RPMI8226 (cell line): ENCODE results near the gene ENPP3.

ENCODE experiments used
- DNase-seq: peaks from one replicate; pipeline ENCODE4 v3.0.0-alpha.2; 2015

Gene ENPP3

DNA sequence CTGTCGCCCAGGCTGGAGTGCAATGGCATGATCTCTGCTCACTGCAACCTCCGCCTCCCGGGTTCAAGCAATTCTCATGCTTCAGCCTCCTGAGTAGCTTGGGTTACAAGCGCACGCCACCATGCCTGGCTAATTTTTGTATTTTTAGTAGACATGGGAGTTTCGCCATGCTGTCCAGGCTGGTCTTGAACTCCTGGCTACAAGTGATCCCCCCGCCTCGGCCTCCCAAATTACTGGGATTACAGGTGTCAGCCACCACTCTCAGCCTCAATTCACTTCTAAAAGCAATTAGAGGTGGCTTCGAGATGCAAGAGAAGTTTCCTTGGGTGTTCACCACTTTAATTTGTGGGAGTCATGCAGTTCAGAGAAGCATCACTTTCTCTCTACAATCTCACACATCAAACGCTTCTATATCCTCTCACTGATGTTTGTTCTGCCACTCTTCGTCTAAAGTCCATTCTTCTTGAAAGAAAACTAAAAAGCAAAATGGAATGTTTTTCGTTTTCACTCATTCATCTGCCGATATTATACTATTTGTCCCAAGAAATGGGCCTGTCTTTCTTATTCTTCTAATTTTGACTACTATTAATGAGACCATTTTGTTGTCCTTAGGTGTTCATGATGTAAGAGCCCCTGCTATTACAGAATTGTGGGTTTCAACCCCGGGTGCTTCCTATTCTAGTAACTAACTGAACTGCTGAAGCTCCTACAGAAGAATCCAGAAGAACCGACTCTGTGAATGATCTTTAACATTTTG lies 132.5 kb downstream of the ENPP3 start:
- no peak for DNase-seq

DNA sequence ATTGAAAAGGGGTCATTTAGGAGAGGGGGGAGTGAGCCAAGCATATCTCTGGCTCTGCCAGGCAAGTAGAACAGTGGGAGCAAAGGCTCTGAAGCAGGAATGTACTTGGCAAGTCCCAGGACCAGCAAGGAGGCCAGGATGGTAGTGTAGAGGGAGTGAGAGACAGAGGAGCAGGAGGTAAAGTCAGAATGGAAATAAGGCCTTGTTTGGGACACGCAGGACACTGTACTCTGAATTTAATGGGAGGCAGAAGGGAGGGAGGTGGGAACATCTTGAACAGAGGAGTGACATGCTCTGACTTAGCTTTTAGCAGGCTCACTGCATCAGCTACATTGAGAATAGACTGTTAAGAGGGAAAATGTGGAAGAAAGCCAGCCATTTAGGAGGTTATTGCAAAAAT lies 133.7 kb downstream of the ENPP3 start:
- DNase-seq: no peak

DNA sequence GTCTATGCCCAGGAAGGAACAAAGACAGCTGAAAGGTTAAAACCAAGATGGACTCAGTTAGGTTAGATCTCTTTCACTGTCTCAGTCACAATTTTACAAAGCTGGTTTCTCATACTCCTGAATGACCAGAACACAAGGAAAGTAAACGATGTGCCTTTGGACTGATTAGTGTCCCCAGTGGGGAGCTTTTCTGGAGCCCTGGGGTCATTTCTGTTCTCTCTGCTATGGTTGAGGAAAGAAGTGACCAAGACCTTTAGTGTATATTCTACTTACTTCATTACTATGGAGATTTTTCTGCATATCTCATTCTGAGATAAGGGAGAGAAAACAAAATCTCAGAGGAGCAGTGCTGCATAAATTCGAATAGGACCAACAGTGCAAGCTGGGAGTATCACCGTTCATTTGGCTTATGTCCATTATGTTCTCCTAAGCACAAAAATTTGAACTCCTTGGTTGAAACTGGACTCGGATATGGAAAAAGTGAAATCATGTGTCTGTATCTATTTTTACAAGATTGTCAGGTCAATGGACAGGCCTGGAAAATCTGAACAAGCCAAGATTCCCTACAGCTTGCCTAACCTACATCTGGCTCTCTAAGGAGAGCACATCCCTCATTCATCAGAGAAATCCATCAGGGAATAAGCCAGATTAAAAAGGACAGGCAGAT lies 136.3 kb downstream of the ENPP3 start:
- DNase-seq: no peak

DNA sequence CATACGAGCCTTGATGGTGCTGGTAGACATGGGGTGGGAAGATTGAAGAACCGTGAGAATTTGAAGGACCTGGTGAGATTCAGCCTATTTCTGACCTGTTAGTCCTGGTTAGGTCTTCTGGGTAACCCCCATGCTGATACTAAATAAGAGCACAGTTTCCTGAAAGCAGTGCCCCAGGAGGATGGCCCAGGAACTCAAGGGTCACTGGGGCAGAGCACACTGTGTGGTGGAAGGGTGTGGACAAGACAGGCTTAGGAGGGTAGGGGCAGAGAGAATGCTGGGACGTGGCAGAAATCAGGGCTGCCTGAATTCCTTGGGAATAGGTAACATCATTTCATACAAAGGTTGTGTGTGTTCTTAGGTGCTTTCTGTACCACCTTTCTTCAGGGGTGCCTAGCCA lies 138.8 kb downstream of the ENPP3 start:
- DNase-seq: no peak

DNA sequence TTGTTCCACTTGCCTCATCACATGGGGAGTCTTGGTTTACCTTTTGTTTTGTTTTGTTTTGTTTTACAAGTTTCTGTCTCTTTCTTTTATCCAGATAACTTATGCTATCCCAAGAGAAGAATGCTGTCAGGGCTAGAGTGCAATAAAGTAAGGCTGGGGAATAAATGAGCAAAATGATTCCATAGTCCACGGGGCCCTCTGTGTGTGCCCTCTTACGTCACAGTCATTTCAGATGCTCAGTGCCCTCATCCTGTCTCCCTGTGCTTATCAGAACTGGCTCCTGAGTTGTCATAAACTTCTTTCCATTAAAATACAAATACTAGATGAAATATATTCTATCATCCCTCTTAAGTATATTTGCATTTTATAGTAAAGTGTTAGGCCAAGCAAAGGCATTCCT lies 139.9 kb downstream of the ENPP3 start:
- no peak for DNase-seq

DNA sequence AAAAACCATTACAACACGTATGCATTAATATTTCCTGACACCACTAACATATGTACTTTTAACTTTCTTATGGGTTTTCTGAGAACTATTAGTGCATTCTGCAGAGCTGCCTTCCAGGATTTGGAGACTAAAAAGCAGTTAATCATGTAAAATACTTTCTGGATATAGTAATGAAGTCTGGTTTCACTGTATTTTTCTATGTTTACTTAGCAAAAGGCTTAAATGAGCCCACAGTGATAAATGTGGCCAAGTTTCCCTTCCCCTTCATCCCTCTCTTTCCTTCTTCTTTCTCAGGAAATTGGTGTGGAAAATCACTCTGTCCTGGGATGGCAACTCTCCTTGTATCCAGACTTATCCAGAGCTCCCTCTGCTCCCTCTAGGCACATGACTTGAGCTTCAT lies 141.1 kb downstream of the ENPP3 start:
- DNase-seq: no peak

DNA sequence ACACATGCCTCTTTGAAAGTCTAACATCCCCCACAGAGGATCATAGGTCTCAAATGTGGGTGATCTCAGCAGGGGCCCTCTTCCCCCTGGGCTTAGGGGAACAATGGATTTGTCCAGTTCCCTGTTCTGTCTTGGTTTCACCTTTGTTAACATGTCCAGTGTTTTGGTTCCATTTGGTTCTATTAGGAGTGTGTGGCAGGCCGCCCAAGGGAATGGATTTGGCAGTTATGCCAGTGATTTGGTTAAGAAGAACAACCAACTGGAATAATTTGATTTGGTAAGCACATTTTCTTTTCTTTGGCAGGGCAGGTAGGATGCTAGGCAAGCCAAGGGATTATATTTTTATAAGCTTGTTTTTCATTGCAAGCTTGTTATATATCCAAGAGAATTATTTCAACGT lies 142.2 kb downstream of the ENPP3 start:
- no peak for DNase-seq

DNA sequence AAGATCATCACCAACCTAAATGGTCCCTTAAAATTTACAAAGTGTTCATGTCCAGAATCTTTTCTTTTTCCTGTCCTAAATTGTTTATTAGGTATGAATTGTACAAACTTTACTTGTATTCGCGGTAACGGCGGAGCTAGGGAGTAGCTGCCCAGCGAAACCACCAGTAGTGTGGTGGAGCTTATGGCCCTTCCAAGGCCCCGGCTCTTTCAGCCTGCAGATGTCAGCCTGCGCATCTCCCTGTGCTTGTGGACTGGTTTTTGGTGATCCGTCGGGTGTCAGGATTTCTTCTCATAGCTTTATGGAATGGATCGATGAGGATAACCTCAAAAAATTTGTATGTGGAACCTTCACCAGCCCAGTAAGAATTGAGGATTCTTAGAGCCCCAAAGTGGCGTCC lies 143.5 kb downstream of the ENPP3 start:
- DNase-seq: no peak

DNA sequence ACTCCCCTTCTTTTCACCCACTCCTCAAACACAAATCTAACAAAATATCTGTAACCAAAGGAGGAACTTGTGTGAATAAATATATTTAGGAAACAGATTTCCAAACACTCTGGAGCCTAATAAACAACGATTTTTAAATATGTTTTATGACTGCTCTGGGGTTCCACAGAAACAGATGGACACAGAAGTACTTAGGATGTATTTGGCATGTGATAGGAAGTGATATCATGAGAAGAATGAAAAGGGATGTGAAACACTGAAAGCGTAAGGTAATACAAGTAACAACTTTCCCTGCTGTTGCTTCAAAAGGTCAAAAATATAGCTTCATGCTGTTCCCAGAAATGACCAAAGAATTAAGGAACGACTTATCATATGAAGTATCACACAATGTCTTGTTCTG lies 144.6 kb downstream of the ENPP3 start:
- no peak for DNase-seq

DNA sequence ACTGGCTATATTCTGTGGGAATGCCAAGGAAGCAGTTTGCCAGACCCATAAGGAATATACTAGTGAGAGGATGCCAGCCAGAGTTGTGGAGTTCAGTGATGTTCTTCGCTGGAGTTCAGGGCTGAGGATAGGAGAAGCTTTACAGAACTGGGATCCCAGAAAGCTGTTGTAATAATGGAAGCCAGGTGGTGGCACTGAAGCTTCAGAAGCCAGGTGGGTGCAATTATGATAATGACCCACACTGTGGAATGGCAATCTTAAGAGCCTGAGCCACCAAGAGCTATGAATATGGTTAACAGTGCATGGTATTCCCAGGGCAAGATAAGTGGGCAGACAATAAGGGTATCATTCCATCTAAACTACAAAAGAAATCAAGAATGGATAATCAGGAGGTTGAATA lies 145.7 kb downstream of the ENPP3 start:
- DNase-seq: no peak

DNA sequence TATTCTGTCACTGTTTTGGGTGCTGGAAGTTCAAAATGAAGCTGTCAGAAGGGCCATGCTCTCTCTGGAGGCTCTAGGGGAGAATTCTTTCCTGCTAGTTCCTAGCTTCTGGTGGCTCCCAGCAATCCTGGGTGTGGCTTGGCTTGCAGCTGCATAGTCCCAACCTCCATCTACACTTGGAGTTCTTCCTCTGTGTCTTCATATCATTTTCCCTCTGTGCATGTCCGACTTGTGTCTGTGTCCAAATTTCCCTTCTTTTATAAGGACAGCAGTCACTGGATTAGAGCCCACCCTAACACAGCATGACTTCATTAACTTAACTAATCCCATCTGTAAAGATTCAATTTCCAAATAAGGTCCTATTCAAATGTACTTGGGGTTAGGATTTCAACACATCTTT lies 147.5 kb downstream of the ENPP3 start:
- DNase-seq: no peak

DNA sequence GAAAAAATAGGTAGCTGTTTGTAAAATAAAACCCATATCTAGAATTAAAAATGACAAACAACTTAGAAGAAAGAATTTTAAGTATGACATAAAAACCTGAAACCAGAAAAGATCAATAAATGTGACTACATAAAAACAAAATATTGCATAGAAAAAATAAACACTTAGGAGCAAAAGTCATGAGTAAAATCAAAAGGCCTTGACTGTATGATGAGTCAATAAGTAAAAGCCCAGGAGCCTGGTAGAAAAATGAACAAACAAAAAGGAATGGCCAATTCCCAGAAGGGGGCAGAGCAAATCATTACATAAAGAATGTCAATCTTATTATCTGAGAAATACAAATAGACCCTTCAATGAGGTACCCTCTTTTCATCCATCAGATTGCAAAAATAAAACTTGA lies 150.0 kb downstream of the ENPP3 start:
- DNase-seq: no peak

DNA sequence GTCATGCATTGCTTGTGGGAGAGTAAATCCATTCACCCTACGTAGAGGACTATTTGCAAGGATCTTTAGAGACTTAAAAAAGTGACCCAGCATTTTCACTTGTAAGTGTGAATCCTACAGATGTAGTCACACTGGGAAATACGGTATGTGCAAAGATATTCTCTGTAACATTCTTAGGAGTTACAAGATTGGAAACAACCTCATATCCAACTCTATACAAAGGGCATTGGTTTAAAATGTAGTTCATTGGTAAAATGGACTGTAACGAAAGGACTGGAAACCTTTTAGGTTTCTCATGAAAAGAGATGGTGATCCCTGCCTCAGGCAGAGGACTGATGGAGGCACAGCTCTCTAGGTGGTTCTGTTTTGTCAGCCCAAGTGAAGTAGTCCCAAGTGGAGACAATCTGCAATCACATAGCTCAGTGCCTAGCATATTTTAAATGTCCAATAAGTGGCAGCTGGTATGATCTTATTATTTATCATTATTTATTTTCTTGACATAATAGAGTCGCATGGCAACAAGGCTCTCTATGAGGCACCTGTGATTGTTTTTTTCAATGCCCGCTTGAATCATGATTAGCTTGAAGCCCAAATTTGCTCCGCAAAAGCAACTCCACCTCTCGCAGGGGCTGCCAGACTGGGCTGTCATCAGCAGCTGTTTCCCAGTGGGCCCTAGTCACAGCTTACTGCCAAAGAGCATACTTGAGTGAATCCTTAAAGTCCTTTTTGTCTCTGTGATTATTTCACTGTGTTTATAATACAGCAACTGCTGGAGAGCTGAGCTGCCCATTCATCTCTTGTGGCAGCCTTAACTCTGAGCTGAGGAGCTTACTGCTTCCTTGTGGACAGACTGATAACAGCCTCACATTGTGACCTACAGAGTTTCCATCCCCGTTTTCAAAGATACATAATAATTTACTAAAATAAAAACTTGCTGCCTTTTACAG lies 150.9 kb downstream of the ENPP3 start:
- no peak for DNase-seq

DNA sequence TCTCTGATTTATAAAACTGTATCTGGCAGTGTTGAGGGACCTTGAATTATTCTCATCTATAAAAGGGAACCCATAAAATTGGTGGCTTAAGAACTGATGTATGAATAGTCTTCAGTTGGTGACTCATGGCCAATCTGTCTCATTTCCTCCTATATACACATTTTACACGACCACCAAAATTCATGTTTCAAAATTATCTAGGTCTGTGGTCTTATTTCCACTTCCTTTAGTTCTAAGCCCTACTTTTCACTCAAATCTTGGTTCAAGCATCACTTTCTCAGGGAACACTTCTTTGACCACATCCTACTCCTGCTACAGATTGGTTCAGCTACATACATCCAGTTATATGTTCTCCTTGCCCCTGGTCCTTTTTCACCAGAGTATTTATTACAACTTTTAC lies 152.1 kb downstream of the ENPP3 start:
- DNase-seq: no peak

DNA sequence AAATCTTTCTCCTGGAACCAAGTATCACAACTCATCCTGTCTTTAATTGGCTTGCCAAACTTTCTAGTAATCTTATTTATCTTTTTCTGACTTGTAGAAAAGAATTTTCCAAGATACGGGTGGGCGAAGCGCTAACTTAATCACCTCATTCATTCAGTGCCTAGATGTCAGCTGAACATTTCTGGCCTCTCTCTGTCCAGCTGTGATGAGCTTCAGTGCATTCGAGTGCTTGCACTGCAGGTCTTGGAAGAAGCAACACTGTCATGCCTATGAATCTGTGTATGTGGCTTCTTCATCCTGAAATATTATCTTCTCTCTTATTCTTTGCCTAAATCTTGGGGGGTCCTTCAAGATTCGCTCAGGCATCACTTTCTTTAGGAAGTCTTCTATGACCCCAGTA lies 154.4 kb downstream of the ENPP3 start:
- DNase-seq: no peak

DNA sequence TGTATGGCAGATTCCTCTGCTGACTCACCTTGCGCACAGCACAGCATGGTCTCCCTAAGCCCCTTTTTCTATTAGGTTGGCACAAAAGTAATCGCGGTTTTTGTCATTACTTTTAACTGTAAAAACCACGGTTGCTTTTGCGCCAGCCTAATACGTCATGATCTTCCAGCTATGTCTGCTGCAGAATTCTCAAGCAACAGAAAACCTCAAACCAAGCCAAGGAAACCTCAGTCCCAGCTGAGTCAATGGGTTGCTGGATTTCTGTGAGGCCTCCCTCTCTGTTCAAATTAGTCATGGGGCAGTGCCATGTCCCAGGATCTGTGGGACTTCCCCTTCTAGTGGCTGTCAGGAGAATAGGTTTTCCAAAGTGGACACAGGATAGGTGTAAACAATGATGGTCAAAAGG lies 155.0 kb downstream of the ENPP3 start:
- DNase-seq: no peak

DNA sequence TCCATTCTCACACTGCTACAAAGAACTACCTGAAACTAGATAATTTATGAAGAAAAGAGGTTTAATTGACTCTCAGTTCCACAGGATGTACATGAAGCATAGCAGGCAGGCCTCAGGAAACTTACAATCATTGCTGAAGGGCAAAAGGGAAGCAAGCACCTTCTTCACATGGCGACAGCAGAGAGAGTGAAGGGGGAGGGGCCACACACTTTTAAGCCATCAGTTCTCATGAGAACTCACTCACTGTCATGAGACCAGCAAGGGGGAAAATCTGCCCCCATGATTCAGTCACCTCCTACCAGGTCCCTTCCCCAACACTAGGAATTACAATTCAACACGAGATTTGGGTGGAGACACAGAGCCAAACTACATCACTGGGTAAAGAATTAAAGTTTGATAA lies 158.3 kb downstream of the ENPP3 start:
- DNase-seq: no peak
